ENCODE measurements around the gene LHX8.

LHX8 gene

DNA sequence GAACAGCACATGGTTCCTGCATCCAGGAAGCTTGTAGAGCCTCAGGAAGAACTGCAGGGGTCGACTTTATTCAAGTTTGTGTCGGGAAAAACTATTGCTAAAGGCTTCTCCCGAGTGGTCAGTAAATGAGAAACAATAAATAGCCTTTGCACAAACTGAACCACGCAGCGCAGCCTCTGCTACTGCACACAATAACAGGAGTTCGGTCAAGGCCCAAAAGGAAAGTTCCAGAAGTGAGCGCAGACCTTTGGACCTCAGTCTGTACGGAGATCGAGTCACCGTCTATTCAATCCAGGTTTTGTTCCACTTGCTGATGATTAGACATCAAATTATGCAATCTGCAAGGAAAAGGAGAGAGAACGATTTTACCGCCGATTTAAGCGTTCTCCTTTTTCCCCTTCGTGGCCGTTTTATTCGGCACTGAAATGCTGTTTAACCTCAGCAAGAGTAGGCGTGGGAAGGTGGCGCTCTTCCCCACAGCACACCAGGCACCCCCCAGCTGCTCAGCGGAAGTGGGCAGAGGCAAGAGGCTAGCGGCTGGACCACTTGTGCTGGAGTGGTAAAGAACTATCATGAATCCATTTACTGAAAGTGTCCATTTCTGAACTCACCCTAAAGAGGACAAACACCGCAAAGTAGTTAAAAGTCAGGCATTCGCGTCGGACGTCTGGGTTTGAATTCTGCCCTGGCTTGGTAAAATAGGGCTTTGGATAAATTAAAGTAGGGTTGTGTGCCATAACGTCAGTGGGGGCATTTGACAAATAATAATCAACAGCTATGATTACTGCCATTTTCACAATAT, 6.1 kb upstream of the LHX8 start:
- no peak overlapping the region for H3K4me3 ChIP-seq (ENCODE audit: low read length)
- no peak for DNase-seq (ENCODE audit: low read depth)
- TF ChIP-seq, protein P1, sequence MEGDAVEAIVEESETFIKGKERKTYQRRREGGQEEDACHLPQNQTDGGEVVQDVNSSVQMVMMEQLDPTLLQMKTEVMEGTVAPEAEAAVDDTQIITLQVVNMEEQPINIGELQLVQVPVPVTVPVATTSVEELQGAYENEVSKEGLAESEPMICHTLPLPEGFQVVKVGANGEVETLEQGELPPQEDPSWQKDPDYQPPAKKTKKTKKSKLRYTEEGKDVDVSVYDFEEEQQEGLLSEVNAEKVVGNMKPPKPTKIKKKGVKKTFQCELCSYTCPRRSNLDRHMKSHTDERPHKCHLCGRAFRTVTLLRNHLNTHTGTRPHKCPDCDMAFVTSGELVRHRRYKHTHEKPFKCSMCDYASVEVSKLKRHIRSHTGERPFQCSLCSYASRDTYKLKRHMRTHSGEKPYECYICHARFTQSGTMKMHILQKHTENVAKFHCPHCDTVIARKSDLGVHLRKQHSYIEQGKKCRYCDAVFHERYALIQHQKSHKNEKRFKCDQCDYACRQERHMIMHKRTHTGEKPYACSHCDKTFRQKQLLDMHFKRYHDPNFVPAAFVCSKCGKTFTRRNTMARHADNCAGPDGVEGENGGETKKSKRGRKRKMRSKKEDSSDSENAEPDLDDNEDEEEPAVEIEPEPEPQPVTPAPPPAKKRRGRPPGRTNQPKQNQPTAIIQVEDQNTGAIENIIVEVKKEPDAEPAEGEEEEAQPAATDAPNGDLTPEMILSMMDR (conservative IDR thresholded peaks at IDR 0.05; ENCODE audit: low read depth, low read length): peak; percentile 6

DNA sequence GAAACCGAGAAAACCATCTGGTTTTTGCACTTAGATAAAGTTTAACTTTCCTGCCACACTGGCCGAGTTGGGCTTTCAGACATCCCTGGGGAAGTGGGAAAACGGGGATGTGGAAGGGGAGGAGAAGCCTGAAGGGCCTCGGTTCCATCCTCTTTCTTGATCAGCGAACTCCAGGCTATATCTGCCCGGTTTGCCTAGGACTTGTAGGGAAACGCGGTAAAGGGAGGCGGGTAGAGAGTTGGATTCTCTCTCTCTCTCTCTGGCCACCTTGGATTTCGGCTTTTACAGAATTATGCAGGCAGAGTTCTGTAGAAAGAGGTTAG, 4.6 kb upstream of the LHX8 start:
- TF ChIP-seq, protein P1 (conservative IDR thresholded peaks at IDR 0.05; ENCODE audit: low read depth, low read length): no peak

DNA sequence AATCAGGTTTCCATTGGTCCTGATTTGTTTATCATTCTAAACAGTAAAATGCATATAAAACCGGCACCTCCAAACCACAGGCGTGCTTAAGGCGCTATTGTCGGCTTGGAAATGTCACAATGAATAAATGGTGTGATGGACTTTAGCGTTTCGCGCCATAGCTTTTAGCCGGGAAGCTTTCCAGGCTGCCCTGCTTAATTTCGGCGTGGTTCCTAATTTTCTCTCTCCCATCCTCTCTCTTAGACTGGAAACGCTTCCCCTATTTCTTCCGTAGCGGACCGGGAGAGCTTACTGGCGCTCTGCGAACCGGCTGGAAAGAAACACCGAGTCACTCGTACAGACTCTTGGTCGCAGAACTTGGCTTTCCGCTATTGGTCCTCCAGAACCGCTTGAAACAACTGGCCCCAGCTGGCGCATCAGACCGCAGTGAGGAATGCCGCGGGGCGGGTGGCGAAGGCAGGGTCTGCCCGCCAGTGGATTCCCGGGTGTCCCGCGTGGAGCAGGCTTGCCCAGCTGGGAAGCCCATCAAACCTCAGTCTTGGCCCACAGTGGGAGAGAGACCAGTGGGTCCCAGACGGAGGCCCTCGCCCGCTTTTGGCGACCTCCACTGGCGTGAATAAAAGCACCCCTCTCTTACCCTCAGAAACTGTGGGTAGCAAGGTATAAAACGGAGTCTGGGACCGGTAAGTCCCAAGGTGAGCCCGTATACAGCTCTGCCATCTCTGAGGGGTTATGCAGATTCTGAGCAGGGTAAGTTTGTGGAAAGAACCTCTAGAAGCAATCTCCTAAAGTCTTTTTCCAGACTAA, 4.0 kb upstream of the LHX8 start:
- no peak overlapping the region for H3K4me3 ChIP-seq (ENCODE audit: low read length)
- TF ChIP-seq, protein P1 (conservative IDR thresholded peaks at IDR 0.05; ENCODE audit: low read depth, low read length): no peak
- DNase-seq (ENCODE audit: low read depth): no peak

More for the DNA sequence above, 4.6 kb upstream of the LHX8 start:
- DNase-seq (ENCODE audit: low read depth): no peak
- H3K4me3 ChIP-seq (ENCODE audit: low read length): no peak overlapping the region

DNA sequence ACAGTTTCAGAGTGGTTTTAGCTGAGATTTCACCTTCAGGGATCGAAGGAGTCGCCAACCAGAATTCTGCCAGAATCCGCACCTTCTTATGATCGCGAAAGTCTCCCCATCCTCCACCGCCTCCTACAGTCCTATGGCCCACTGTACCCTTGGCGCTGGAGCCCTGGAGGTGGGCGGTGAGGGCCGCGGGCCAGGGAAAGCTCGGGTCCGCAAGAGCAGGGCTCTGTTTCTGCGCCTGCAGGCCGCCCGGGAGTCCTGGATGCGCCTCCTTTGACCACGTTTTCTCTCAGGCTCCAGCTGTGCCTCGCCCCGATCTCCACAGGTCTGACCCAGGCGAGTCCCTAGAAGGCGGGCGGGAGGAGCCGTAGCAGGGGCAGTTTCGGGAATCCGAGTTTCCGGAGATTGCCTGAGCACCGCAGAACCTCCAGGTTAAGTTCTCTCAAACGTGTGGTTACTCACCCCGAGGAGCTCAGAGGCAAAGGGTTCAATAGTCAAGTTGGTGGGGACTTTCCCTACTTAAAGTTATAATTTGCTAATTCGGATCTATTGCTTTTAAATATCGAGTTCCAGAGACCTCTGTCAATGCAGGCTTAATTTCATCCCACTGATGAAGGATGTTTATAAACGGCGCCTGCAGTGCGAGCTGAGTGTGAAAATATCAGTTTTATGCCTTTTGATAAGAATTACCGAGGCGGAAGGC, 3.2 kb upstream of the LHX8 start:
- no peak for DNase-seq (ENCODE audit: low read depth)
- TF ChIP-seq, protein P1 (conservative IDR thresholded peaks at IDR 0.05; ENCODE audit: low read depth, low read length): no peak
- H3K4me3 ChIP-seq (ENCODE audit: low read length): no peak overlapping the region

DNA sequence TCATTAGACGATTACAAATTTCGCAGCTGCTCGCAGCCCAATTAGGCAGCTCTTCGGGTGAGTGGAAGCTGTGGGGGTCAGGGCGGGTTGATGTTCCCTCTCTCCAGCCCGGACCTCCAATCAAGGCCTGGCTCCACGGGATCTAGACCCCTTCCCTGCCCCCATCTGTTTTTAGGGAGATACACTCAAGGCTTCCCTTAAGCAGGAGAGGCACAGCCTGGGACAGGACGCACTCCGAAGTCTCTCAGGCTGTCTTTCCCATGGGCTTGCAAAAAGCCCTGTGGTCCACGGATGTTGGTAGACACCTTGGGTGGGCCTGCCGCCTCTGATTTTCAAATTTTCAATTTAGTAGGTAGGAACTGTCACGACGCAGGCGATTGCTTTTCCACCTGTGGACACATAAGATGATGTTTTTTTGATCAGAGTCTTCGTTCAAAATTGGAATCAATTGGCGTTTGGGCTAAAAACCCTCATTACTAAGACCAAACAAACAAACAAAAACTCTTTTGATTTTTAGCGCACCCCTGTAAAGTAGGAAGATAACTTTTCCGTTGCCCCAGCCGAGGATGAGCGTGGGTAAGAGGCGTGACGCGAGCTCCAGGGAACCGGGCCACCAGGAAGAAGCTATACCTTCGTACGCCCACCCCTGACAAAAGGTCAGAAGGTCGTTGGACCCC, 2.5 kb upstream of the LHX8 start:
- DNase-seq (ENCODE audit: low read depth): no peak
- TF ChIP-seq, protein P1 (conservative IDR thresholded peaks at IDR 0.05; ENCODE audit: low read depth, low read length): no peak

DNA sequence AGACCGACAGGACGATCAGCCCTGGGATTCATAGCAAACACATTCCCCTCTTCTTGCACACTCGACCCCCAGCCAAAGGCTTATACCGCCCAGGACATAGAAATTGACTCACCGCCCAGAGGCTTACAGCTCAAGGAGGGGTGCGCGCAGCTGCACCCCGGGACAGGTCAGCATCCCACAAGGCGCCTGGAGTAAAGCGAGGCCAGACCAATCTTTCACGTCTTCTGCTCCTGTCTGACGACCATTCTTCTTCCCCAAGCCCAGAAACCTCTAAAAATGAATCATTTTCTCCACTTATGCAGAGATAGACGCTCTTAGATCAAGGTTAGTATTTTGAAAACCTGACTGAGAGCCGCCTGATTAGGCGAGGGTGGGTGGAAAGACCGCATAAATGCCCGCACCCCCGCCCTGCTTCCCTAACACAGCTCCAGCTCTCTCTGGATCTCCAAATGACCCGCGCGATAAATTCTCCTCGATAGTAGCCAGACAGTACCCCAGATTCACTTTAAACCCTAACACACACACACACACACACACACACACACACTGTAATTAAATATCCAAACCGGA, 1.9 kb upstream of the LHX8 start:
- no peak for DNase-seq (ENCODE audit: low read depth)
- TF ChIP-seq, protein P1 (conservative IDR thresholded peaks at IDR 0.05; ENCODE audit: low read depth, low read length): no peak
- no peak overlapping the region for H3K4me3 ChIP-seq (ENCODE audit: low read length)

More for the DNA sequence above, 2.5 kb upstream of the LHX8 start:
- no peak overlapping the region for H3K4me3 ChIP-seq (ENCODE audit: low read length)

Data from retinal pigment epithelial cell (primary cell).